Measurements from ENCODE around the gene PLXNB1. TPM values are rescaled to one million over a fixed set of nuclear protein-coding genes. Genes with fewer than 3 reads are reported as not detected.

The PLXNB1 gene
- total RNA-seq, 3 donors from 2014 or later, result 98.1 to 136 (median 127) TPM

DNA sequence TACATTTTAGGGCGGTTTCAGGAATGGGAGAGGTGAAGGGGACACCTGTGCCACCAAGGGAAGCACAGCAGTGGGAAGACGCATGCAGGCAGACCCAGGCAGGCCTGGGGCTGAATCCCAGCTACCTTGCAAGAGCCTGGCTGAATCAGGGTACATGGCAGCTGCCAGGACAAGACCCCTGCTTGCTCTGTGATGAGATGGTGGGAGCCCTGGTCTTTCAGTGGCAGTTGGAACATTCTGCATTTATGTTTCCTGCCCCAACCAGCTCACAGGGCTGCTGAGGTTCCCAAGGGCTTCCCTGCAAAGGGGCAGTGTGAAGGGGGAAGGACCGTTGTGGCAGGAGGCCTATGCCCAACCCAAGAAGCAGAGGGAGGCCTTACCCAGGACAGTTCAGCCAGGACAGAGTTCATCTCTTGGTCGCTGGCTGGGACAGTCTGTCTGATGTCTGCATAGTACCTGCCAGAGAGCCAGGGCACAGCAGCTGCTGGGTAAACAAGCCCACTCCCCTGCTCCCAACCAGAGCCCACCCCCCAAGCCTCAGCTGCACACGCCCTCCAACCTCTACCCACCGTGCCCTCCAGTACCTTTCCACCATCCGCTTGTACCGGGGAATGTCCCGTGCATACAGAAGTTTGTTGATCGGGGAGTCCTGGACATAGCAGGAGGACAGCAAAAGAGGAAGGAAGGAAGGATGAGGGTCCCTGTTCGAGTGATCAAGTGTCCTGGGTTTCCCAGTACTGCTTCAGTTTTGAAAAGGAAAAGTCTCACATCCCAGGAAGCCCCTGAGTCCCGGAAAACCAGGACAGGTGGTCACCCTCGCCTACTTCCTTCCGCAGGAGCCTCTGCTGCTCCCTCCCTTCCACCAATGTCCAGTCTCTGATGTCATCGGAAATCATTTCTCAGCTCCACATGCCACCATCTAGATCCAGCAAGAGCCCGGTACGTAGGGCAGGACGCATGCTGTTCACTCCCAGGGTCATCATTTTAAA is 23.1 kb downstream of the PLXNB1 start:
- TF ChIP-seq, protein P1, sequence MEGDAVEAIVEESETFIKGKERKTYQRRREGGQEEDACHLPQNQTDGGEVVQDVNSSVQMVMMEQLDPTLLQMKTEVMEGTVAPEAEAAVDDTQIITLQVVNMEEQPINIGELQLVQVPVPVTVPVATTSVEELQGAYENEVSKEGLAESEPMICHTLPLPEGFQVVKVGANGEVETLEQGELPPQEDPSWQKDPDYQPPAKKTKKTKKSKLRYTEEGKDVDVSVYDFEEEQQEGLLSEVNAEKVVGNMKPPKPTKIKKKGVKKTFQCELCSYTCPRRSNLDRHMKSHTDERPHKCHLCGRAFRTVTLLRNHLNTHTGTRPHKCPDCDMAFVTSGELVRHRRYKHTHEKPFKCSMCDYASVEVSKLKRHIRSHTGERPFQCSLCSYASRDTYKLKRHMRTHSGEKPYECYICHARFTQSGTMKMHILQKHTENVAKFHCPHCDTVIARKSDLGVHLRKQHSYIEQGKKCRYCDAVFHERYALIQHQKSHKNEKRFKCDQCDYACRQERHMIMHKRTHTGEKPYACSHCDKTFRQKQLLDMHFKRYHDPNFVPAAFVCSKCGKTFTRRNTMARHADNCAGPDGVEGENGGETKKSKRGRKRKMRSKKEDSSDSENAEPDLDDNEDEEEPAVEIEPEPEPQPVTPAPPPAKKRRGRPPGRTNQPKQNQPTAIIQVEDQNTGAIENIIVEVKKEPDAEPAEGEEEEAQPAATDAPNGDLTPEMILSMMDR (IDR thresholded peaks at IDR 0.05), result no peak
- ATAC-seq (no peak), DNase-seq (peak in 1 of 3 donors; percentile 13)
- H3K4me1 ChIP-seq (ENCODE audit: low read depth), result no peaks in the 10 kb centered on the region
- no peak overlapping the region for H3K4me3 ChIP-seq
- no peaks in the 10 kb centered on the region for H3K9me3 ChIP-seq
- intact Hi-C loops (cut with DNase I, micrococcal nuclease), result no loop called here
- H3K36me3 ChIP-seq (ENCODE audit: low read depth), result no peaks in the 10 kb centered on the region

DNA sequence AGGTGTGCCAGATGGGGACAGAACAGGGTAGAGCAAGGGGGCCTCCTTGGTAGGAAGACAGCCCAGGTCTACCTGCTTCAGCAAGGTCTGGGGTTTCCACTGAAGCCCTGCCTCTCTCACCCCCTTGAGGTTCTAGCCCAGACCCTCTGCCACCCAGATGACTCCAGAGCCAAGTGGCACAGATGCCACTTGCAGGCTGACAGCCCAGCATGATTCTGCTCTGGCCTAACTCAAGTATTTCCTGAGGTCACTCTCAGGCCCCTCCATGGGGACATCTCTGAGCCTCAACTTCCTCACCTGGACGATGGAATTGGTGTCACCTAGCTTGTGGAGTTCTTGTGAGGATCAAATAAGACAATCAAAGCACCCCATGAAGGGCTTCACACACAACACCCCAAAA is 23.9 kb downstream of the PLXNB1 start:
- ATAC-seq, result no peak
- Histone ChIP-seq H3K4me1 (ENCODE audit: low read depth) (no peaks in the 10 kb centered on the region), H3K36me3 (ENCODE audit: low read depth) (no peaks in the 10 kb centered on the region), H3K9me3 (no peaks in the 10 kb centered on the region), H3K4me3 (no peak overlapping the region)
- peak in 1 of 3 donors; percentile 1 for DNase-seq
- TF ChIP-seq, protein P1 (IDR thresholded peaks at IDR 0.05), result no peak
- intact Hi-C loops (cut with DNase I, micrococcal nuclease), result no loop called here

DNA sequence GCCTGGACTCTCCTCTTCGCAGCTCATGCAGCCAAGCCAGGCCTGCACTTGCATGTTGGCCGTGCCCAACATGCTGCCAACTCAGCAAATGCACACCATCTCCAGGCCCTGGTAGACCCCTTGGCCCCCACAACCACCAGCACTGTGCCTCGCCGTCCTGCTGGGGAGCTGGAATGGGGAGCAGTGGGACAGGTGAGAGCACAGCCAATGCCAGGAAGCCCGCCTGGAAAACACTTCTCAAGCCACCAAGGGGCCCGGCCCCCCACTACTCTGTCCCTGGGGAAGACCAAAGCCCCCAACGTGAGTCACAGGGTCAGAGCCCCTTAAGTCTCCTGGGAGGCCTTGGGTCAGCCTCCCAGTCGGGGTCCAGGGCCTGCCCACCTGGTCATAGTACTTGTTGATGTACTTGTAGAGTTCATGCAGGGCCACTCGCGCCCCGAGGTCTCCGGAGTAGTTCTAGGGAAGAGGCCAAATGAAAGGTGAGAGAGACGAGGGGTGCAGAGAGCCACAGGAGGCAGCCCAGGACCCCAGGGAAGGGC is 24.5 kb downstream of the PLXNB1 start:
- no peaks in the 10 kb centered on the region for H3K4me1 ChIP-seq (ENCODE audit: low read depth)
- no peak overlapping the region for H3K4me3 ChIP-seq
- H3K9me3 ChIP-seq, result no peaks in the 10 kb centered on the region
- peak in 2 of 3 donors; percentile 1 to 20 for DNase-seq
- TF ChIP-seq, protein P1 (IDR thresholded peaks at IDR 0.05), result no peak
- intact Hi-C loops (cut with DNase I, micrococcal nuclease), result no loop called here
- H3K36me3 ChIP-seq (ENCODE audit: low read depth), result no peaks in the 10 kb centered on the region
- ATAC-seq, result no peak

- intact Hi-C loops (cut with DNase I, micrococcal nuclease), result loop anchor here in 1 of 2 donors (5.0 kb wide), 1 partner anchor 33 kb away; no protein-coding TSS in a partner anchor
- no peak for ATAC-seq
- Histone ChIP-seq H3K4me3 (no peak overlapping the region), H3K36me3 (ENCODE audit: low read depth) (no peaks in the 10 kb centered on the region), H3K4me1 (ENCODE audit: low read depth) (no peaks in the 10 kb centered on the region), H3K9me3 (no peaks in the 10 kb centered on the region)
- TF ChIP-seq, protein P1 (IDR thresholded peaks at IDR 0.05), result no peak
- peak in 2 of 3 donors; percentile 1 to 15 for DNase-seq
Observed at GRCh38 chr3:48404440-48405342, 25.2 kb downstream of the PLXNB1 start.

Measured in mucosa of descending colon (tissue), 3 donors.